HCT116 (cell line): Measurements from ENCODE around the gene CAPRIN2. TPM values are rescaled to one million over a fixed set of nuclear protein-coding genes. Genes with fewer than 3 reads are reported as not detected.

Source experiments
- ATAC-seq: fragments of 200-7000 bp; cut with Tn5 transposase; 2 replicates; pipeline ENCODE4 v1.9.1; 2020; ENCODE audit warnings: mild to moderate bottlenecking, moderate library complexity
- BruUV-seq: library from RNA; stranded (reverse); fragments of 400-500 nt; replicated peaks from 2 replicates; lab custom pipeline; 2021; lab: Mats Ljungman, UMichigan
- CTCF ChIA-PET: fragments of 300-600 bp; sonication (Branson Sonifier 250); formaldehyde crosslinking; loops from one replicate; lab custom pipeline; 2021; ENCODE audit warnings: antibody characterized with exemption; lab: Charles Lee
- POLR2A ChIA-PET: fragments of 300-600, 350-600 bp; sonication (Branson Sonifier 250); formaldehyde crosslinking; loops from one replicate; lab custom pipeline; 2021; ENCODE audit warnings: antibody characterized with exemption; lab: Charles Lee
- RAD21 ChIA-PET, 2 experiments: fragments of 300-600 bp; sonication (Branson Sonifier 250); formaldehyde crosslinking; loops; one replicate each; lab custom pipeline; 2023; ENCODE audit warnings: low total read pairs in 2 of 2; ENCODE audit not compliant: uncharacterized antibody in 2 of 2, unreplicated experiment in 2 of 2, low non-redundant PET in 1 of 2; lab: Charles Lee
- DNase-seq: peaks from one replicate; pipeline ENCODE4 v3.0.0-alpha.2; 2010; ENCODE audit warnings: low read depth, low spot score
- H2AFZ ChIP-seq: fragments of 200-600 bp; shearing (Covaris generic), sonication (generic); 2 replicates; pipeline ENCODE4 v1.6.1; 2017; ENCODE audit warnings: low read depth, mixed run types, mixed read lengths, antibody characterized with exemption, low read length; ENCODE audit not compliant: poor library complexity, severe bottlenecking
- H3K27ac ChIP-seq: 2 replicates; pipeline ENCODE4 v1.5.1; 2012; ENCODE audit warnings: low read depth, low read length
- H3K27me3 ChIP-seq: fragments of 200-600 bp; sonication (generic); 2 replicates; pipeline ENCODE4 v1.6.1; 2016; ENCODE audit warnings: mixed run types, low read length, mixed read lengths; ENCODE audit not compliant: insufficient read depth
- H3K36me3 ChIP-seq, 2 experiments: fragments of 200-500 bp in 1 of 2; fragments of 200-600 bp in 1 of 2; sonication (Bioruptor generic) in 1 of 2; sonication (generic) in 1 of 2; 2 replicates each; pipeline versions ENCODE4 v1.5.1 to v1.6.1; 2014 to 2016; ENCODE audit warnings: low read length in 2 of 2, inconsistent platforms in 1 of 2, mixed read lengths in 1 of 2, mixed run types in 1 of 2; ENCODE audit not compliant: insufficient read depth in 2 of 2, control insufficient read depth in 1 of 2
- H3K4me1 ChIP-seq, 2 experiments: fragments of 200-600 bp in 1 of 2; sonication (generic) in 1 of 2; 2 replicates each; pipeline versions ENCODE4 v1.5.1 to v1.6.1; 2012 to 2017; ENCODE audit warnings: low read length in 2 of 2, inconsistent platforms in 1 of 2, mild to moderate bottlenecking in 1 of 2, mixed read lengths in 1 of 2, mixed run types in 1 of 2, moderate library complexity in 1 of 2; ENCODE audit not compliant: insufficient read depth in 2 of 2, control insufficient read depth in 1 of 2
- H3K4me2 ChIP-seq: fragments of 200-600 bp; sonication (generic); 2 replicates; pipeline ENCODE4 v1.6.1; 2017; ENCODE audit warnings: mixed run types, low read length, mixed read lengths
- H3K4me3 ChIP-seq, 2 experiments: fragments of 200-600 bp in 1 of 2; sonication (generic) in 1 of 2; replicated peaks in 1 of 2; 2 replicates each; pipeline ENCODE4 v1.5.1; 2011 to 2016; ENCODE audit warnings: low read length in 2 of 2, control low read depth in 1 of 2, low read depth in 1 of 2, mild to moderate bottlenecking in 1 of 2, mixed read lengths in 1 of 2, mixed run types in 1 of 2
- H3K79me2 ChIP-seq: fragments of 200-600 bp; sonication (generic); 2 replicates; pipeline ENCODE4 v1.6.1; 2017; ENCODE audit warnings: mild to moderate bottlenecking, mixed run types, low read length, moderate library complexity, mixed read lengths; ENCODE audit not compliant: insufficient read depth
- H3K9ac ChIP-seq: fragments of 200-600 bp; sonication (generic); 2 replicates; pipeline ENCODE4 v1.6.1; 2016; ENCODE audit warnings: low read length, mixed read lengths
- H3K9me2 ChIP-seq: fragments of 200-600 bp; sonication (generic), shearing (Covaris generic); 2 replicates; pipeline ENCODE4 v1.6.1; 2017; ENCODE audit warnings: mixed run types, mild to moderate bottlenecking, moderate library complexity; ENCODE audit not compliant: insufficient read depth
- H3K9me3 ChIP-seq, 2 experiments: fragments of 200-500 bp in 1 of 2; fragments of 200-600 bp in 1 of 2; sonication (Bioruptor generic) in 1 of 2; sonication (generic) in 1 of 2; 2 replicates each; pipeline ENCODE4 v1.6.1; 2014 to 2017; ENCODE audit warnings: low read length in 2 of 2, mixed read lengths in 2 of 2, inconsistent platforms in 1 of 2, low read depth in 1 of 2, mild to moderate bottlenecking in 1 of 2, mixed run types in 1 of 2, moderate library complexity in 1 of 2; ENCODE audit not compliant: control insufficient read depth in 1 of 2, insufficient read depth in 1 of 2
- H4K20me1 ChIP-seq: fragments of 200-600 bp; sonication (generic), shearing (Covaris generic); 2 replicates; pipeline ENCODE4 v1.6.1; 2017; ENCODE audit warnings: mixed run types, mild to moderate bottlenecking, moderate library complexity; ENCODE audit not compliant: insufficient read depth
- ATF3 ChIP-seq: IDR thresholded peaks from 2 replicates; pipeline ENCODE4 v1.6.1; 2012
- CEBPB ChIP-seq: IDR thresholded peaks from 2 replicates; pipeline ENCODE4 v1.6.1; 2012; ENCODE audit warnings: low read depth
- EZH2 ChIP-seq: fragments of 200-600 bp; sonication (generic); IDR thresholded peaks from 2 replicates; pipeline ENCODE4 v1.6.1; 2017; ENCODE audit warnings: antibody characterized with exemption, mixed run types
- JUND ChIP-seq: IDR thresholded peaks from 2 replicates; pipeline ENCODE4 v1.6.1; 2012
- POLR2AphosphoS5 ChIP-seq: IDR thresholded peaks from 2 replicates; pipeline ENCODE4 v1.6.1; 2011; ENCODE audit warnings: mild to moderate bottlenecking, low read depth, low read length, moderate library complexity
- SIN3A ChIP-seq: IDR thresholded peaks from 2 replicates; pipeline ENCODE4 v1.6.1; 2012; ENCODE audit warnings: low read depth
- SRF ChIP-seq: IDR thresholded peaks from 2 replicates; pipeline ENCODE4 v1.6.1; 2012; ENCODE audit warnings: low read depth
- ZBTB33 ChIP-seq: IDR thresholded peaks from 2 replicates; pipeline ENCODE4 v1.6.1; 2011; ENCODE audit warnings: mild to moderate bottlenecking, low read length, moderate library complexity; ENCODE audit not compliant: insufficient replicate concordance; ENCODE audit errors: extremely low read depth
- ZFX ChIP-seq: fragments of 450-650 bp; IDR thresholded peaks from 2 replicates; pipeline ENCODE4 v1.6.1; 2017
- intact Hi-C: fragments of 100-400 bp; cut with micrococcal nuclease; formaldehyde crosslinking; loops from 2 replicates; pipeline ENCODE4 v1.10.0; 2022
- total RNA-seq: library from RNA; stranded (reverse); gene quantifications from one replicate; pipeline ENCODE4 v1.2.1, GENCODE V29; 2021; ENCODE audit not compliant: unreplicated experiment

The CAPRIN2 gene
- total RNA-seq, 1 experiment from 2014 or later = 30.8 TPM

GRCh38 chr12:30732954-30733637 is 21.7 kb downstream of the CAPRIN2 start:
- intact Hi-C loops = no loop called here
- no peak for TF ChIP-seq CEBPB
- TF ChIP-seq JUND = no peak
- no peak for TF ChIP-seq SIN3A
- no peak for TF ChIP-seq ATF3
- no peak for TF ChIP-seq ZFX
- no peak for TF ChIP-seq POLR2AphosphoS5
- TF ChIP-seq ZBTB33 = no peak
- TF ChIP-seq EZH2 = no peak
- TF ChIP-seq SRF = no peak
- CTCF ChIA-PET = no interaction called here
- POLR2A ChIA-PET = interaction anchor here (0.6 to 0.9 kb wide), 2 partner anchors 17 to 37 kb away, joined by 3 read pairs; partner anchors contain the start of gene IPO8
- Histone ChIP-seq H3K4me1 (no peaks in the 10 kb centered on the region), H3K4me2 (no peak overlapping the region), H3K27ac (no peak overlapping the region), H2AFZ (no peak overlapping the region), H3K9me3 (no peaks in the 10 kb centered on the region), H4K20me1 (no peaks in the 10 kb centered on the region), H3K27me3 (no peaks in the 10 kb centered on the region), H3K36me3 (peaks cover 5 to 8% of the 10 kb centered on the region in 2 experiments; a peak in 2 of 4 replicates), H3K9ac (no peak overlapping the region), H3K9me2 (no peaks in the 10 kb centered on the region), H3K4me3 (no peak overlapping the region), H3K79me2 (peaks cover 11% of the 10 kb centered on the region)
- no peak for ATAC-seq
- RAD21 ChIA-PET = no interaction called here
- no TSS peak for BruUV-seq
- no peak for DNase-seq
